ENCODE data around the gene CES5A.
"Not testable (repeated sequence)": the region's sequence is repeated elsewhere in the genome, so short reads cannot be mapped to it uniquely, and the experiment has no call there.

Gene CES5A

DNA sequence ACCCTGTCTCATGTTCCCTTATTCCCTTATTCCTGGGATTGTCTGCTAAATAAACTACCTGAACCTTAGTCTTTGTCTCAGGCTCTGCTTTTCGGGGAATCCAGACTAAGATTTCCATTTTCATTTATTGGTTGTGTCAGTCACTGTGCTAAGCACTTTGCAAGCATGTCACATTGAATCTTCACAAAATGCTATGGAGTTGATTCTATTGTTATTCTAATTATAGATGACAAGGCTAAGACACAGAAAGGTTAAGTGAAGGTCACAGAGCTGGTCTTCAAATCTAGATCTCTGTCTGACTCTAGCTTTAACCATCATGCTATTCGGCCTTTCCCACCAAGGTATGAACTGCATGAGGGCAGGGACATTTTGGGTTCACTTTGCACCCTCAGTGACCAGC lies 13.4 kb upstream of the CES5A start:
- in situ Hi-C loops (cut with MboI; ENCODE audit: low sequenced_read_pairs): no loop called here

- in situ Hi-C loops (cut with MboI; ENCODE audit: low sequenced_read_pairs): no loop called here
These were observed 1.7 kb upstream of the CES5A start for GRCh38 chr16:55876854-55877253.

DNA sequence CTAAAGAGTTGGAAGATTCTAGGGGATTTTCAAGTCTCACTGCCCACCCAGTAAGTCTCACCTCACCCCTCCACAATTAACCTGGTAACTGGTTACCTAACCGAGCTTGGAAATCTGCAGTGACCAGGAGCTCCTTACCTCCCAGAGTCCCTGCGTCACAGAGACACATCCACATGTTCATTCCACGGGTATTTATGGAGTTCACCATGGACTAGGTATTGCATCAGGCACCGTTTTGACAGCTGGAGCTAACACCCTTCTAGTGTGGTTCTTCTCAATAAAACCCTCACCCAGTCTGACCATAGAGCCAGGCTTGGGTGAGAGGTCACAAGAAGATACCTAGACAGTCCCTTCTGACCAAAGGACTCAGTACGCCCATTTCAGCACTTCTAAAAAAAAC lies 2.1 kb downstream of the CES5A start:
- in situ Hi-C loops (cut with MboI; ENCODE audit: low sequenced_read_pairs): no loop called here

DNA sequence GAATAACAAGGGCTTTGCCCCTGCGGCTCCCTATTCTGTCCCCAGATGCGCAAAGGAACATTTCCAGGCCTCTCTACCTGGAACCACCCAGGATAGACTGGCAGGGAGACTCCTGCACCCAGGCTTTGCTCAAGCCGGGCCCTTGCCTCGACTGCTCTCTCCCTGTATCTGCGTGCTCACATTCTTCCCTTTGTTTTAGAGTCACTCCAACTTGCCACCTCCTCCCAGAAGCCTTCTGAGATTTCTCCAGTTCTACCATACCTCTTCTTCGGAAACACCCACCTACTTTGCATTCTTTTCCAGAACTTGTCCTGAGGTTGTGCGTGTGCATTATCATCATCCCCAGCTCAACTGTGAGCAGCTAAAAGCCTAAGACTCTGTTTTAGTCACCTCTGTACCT lies 3.0 kb downstream of the CES5A start:
- in situ Hi-C loops (cut with MboI; ENCODE audit: low sequenced_read_pairs): no loop called here

DNA sequence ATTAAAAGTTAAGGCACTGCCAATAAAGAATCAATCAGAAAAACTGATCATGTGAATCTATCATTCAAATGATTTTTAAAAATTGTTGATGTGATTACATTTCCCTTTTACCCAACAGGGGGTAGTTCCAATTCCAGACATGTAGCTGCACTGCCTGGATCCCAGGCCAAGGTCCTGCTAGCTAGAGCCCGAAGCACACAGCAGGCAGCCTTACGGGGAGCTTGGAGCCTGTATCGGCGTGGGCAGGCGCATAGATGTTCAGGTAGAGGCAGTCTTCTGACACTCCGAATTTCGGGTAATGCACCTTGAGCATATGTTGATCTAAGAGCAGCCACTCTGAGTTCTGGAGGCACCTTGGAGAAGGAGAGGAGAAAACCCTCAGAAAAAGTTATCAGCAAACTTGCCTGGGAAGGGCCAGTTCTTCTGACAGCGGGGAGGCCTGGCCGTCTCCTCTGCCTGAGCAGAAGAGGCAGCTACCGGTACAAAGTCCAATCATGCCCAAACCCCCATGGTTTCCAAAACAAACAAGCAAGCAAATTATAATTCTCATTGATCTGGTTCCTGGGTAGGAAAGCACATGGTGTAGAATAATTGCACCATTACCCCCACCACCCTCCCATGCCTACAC lies 3.6 kb downstream of the CES5A start:
- in situ Hi-C loops (cut with MboI; ENCODE audit: low sequenced_read_pairs): no loop called here

DNA sequence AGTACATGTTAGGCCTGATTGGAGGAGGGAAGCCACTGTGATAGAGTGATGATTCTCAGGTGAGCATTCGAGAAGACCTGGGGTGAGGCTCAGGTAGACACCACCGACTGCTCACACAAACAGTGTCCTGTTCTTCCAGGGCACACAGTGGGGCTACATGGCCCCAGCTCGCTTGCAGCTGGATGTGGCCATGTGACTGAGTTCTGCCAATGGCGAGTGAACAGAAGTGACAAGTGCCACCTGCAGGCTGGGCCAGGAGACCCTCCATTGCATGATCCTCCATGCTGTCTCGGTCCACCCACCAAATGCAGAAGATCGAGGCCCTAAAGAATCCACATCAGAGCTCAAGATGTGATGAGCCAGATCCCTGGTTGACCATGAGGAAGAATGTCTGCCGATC lies 6.2 kb downstream of the CES5A start:
- in situ Hi-C loops (cut with MboI; ENCODE audit: low sequenced_read_pairs): no loop called here

GRCh38 chr16:55868137-55868536 lies 7.0 kb downstream of the CES5A start:
- in situ Hi-C loops (cut with MboI; ENCODE audit: low sequenced_read_pairs): no loop called here

DNA sequence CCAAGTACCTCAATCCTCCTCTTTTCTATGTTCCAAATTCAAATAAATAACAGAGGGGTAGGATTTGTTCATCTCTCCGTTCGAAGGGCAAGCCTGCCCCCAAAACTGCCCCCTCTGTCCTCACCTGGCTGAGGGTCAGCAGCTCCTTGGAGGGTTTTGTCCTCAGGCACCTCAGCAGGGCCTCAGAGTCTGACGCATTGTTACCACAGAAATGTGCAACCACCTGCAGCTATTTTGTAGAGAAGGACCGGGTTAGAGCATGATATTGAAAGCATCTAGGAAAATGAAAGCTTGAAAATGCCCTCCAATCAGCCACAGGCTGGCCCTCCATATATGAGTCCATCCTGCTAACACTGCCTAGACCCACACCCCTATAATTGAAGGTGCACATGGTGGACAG lies 13.9 kb downstream of the CES5A start:
- in situ Hi-C loops (cut with MboI; ENCODE audit: low sequenced_read_pairs): no loop called here

GRCh38 chr16:55857650-55858049 lies 17.5 kb downstream of the CES5A start:
- in situ Hi-C loops (cut with MboI; ENCODE audit: low sequenced_read_pairs): not testable (repeated sequence)

- in situ Hi-C loops (cut with MboI; ENCODE audit: low sequenced_read_pairs): no loop called here
These were observed 18.2 kb downstream of the CES5A start for GRCh38 chr16:55856950-55857349.

GRCh38 chr16:55853114-55853513 lies 22.1 kb downstream of the CES5A start:
- in situ Hi-C loops (cut with MboI; ENCODE audit: low sequenced_read_pairs): no loop called here

GRCh38 chr16:55849536-55849935 lies 25.6 kb downstream of the CES5A start:
- in situ Hi-C loops (cut with MboI; ENCODE audit: low sequenced_read_pairs): loop anchor here (25.0 kb wide), 1 partner anchor 137 kb away; no protein-coding TSS in a partner anchor

GRCh38 chr16:55846598-55847346 lies 28.4 kb downstream of the CES5A start:
- in situ Hi-C loops (cut with MboI; ENCODE audit: low sequenced_read_pairs): loop anchor here (25.0 kb wide), 1 partner anchor 134 kb away; no protein-coding TSS in a partner anchor

DNA sequence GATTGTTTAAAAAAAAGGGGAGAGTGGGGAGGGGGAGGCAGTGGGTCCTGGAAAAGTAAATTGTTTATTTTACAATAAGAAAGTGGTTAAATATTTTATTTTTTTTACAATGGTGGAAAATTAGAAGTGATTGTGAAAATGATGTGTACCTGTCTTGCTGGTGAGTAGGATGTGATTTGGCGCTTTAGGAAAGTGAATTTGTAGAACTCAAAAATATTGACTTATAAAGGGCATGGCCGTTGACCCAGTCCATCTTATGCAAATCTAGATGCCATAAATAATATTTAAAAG lies 32.1 kb downstream of the CES5A start:
- in situ Hi-C loops (cut with MboI; ENCODE audit: low sequenced_read_pairs): loop anchor here (25.0 kb wide), 1 partner anchor 131 kb away; no protein-coding TSS in a partner anchor

DNA sequence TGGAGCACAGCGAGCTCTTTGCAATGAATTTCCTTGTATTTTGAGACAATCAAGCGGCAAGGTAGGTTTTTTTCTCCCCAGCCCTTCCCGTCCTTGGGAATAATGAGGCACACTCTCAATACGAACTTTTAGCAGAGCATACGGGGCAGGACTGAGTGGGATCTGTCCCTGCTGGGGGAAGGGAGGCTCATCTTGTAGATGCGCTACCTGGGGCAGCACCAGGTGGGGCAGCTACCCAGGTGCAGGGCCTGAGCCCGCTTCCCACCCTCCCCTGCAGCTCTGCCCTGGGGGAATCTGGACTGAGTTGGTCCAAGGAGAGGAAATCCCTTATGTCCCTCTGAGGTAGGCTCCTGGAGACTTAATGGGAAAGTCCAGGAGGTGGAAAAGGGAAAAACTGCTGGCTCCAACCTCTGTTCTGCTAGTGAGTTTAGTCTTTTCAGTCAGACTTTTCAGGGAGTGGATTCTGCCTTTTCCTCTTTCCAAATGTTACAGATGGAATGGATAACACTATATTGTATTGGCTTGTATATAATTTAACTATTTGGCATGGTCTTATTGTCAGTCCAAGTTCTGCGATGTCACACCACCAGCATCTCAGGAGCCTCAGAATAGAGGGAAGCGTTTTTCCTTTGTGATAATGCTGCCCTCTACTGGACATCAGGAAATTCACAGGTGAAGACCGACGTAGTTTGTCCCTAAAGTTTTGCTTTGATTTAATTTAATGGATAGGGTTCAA lies 32.6 kb downstream of the CES5A start:
- in situ Hi-C loops (cut with MboI; ENCODE audit: low sequenced_read_pairs): loop anchor here (25.0 kb wide), 1 partner anchor 130 kb away; no protein-coding TSS in a partner anchor

GRCh38 chr16:55839115-55839514 lies 36.1 kb downstream of the CES5A start:
- in situ Hi-C loops (cut with MboI; ENCODE audit: low sequenced_read_pairs): loop anchor here (25.0 kb wide), 1 partner anchor 127 kb away; no protein-coding TSS in a partner anchor

DNA sequence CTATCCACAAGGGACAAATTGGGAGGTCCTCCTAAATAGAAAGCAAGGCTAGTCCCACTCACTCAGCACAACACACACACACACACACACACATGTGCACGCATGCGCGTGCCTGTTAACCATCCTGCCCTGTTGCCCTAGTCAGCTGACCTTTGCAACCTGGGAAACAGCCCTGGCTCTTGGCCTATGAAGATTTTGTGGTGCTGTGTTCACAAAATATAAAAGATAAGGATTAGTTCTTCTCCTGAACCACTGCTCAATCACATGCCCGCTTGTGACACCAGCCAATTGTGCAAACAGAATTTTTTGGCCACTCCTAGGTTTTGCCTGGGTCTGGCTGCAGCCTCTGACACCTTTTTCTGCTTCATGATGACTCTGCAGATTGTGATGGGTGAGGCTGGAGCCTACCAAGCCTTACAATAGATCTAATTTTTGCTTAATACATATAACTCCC lies 39.0 kb downstream of the CES5A start:
- in situ Hi-C loops (cut with MboI; ENCODE audit: low sequenced_read_pairs): loop anchor here (25.0 kb wide), 1 partner anchor 124 kb away; no protein-coding TSS in a partner anchor

DNA sequence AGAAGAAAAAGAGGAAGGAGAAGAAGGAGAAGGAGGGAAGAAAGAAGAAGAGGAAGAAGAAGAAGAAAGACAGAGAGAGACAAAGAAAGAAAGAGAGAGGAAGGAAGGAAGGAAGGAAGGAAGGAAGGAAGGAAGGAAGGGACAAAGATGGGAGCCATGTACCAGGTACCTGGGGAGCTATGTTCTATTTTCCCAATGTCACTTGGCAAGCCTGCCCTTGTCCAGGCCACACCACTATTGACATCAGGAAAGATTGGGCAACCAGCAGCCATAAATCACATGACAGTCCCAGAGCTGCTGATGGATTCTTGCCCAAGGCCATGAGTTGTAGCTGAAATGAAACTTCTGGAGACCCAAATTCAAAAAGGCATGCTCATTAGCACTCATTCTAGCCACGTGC lies 39.6 kb downstream of the CES5A start:
- in situ Hi-C loops (cut with MboI; ENCODE audit: low sequenced_read_pairs): loop anchor here (25.0 kb wide), 1 partner anchor 123 kb away; no protein-coding TSS in a partner anchor

- in situ Hi-C loops (cut with MboI; ENCODE audit: low sequenced_read_pairs): loop anchor here (25.0 kb wide), 1 partner anchor 123 kb away; no protein-coding TSS in a partner anchor
These were observed 40.0 kb downstream of the CES5A start for GRCh38 chr16:55835173-55835572.

- in situ Hi-C loops (cut with MboI; ENCODE audit: low sequenced_read_pairs): loop anchor here (25.0 kb wide), 1 partner anchor 122 kb away; no protein-coding TSS in a partner anchor
These were observed 41.1 kb downstream of the CES5A start for GRCh38 chr16:55834049-55834448.

Data from hTERT RPE-1 (cell line).